Natural killer cell treated with Interleukin-12 subunit alpha and Interleukin-12 subunit beta and Interleukin-15 and Interleukin-18, amount 100 ng/mL, for 72 hours (primary cell): ENCODE measurements around the gene EFHC2. TPM values are rescaled to one million over a fixed set of nuclear protein-coding genes. Genes with fewer than 3 reads are reported as not detected.
"Not testable (repeated sequence)": the region's sequence is repeated elsewhere in the genome, so short reads cannot be mapped to it uniquely, and the experiment has no call there.

Experiments used
- ATAC-seq, 2 donors: fragments of 150-1000 bp; cut with Tn5 transposase in 1 of 2; sonication (Bioruptor Pico), chemical (Tn5 transposase) in 1 of 2; 2 replicates each; pipeline ENCODE4 v1.10.0; 2021
- DNase-seq: peaks from one replicate; pipeline ENCODE4 v3.0.0; 2022; ENCODE audit warnings: low spot score
- H3K27ac Mint-ChIP-seq, 2 donors: 1 replicate in 1 of 2; 2 replicates in 1 of 2; pipeline ENCODE4 v1.8.0; 2022; ENCODE audit warnings: mixed read lengths in 2 of 2, mild to moderate bottlenecking in 1 of 2, moderate library complexity in 1 of 2
- H3K27me3 Mint-ChIP-seq, 2 donors: 1 replicate in 1 of 2; 2 replicates in 1 of 2; pipeline ENCODE4 v1.8.0; 2022; ENCODE audit warnings: mixed read lengths in 2 of 2
- H3K36me3 Mint-ChIP-seq: one replicate; pipeline ENCODE4 v1.8.0; 2022; ENCODE audit warnings: mixed read lengths
- H3K4me1 Mint-ChIP-seq, 2 donors: 1 replicate in 1 of 2; 2 replicates in 1 of 2; pipeline ENCODE4 v1.8.0; 2022; ENCODE audit warnings: low read depth in 2 of 2, mixed read lengths in 2 of 2, mild to moderate bottlenecking in 1 of 2
- H3K4me3 Mint-ChIP-seq: one replicate; pipeline ENCODE4 v1.8.0; 2022; ENCODE audit warnings: mixed read lengths
- H3K9me3 Mint-ChIP-seq: 2 replicates; pipeline ENCODE4 v1.8.0; 2022; ENCODE audit warnings: mixed read lengths
- total RNA-seq, 2 donors: library from RNA; stranded (reverse); gene quantifications; one replicate each; pipeline ENCODE4 v1.2.3, GENCODE V29; 2022

The EFHC2 gene
- total RNA-seq, 2 donors from 2014 or later = 0.55 to 0.73 TPM

DNA sequence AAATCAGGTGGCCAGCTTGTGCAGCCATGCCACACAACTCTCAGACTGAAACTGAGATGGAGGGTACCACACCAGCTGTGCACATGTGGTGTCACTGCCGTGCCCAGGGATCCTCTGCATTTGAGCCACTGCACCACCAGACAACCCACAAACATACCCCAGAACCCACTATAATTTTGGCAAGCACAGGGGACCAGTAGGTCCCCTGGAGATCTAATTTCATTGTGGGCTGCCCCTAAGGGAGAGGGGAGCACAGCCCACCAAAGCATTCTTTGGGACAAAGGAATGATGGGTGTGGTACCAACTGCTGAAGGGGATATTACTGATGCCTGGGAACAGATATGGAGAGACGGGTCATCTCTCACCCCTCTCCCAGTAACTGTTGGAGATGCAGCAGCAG is 140.9 kb downstream of the EFHC2 start:
- Mint-ChIP-seq H3K4me3 (no peak overlapping the region), H3K27ac (no peak overlapping the region), H3K9me3 (no peaks in the 10 kb centered on the region), H3K4me1 (peaks cover 0 to 10% of the 10 kb centered on the region in 2 donors), H3K27me3 (peaks cover 0 to 29% of the 10 kb centered on the region in 2 donors), H3K36me3 (no peaks in the 10 kb centered on the region)
- ATAC-seq (no peak), DNase-seq (no peak)

DNA sequence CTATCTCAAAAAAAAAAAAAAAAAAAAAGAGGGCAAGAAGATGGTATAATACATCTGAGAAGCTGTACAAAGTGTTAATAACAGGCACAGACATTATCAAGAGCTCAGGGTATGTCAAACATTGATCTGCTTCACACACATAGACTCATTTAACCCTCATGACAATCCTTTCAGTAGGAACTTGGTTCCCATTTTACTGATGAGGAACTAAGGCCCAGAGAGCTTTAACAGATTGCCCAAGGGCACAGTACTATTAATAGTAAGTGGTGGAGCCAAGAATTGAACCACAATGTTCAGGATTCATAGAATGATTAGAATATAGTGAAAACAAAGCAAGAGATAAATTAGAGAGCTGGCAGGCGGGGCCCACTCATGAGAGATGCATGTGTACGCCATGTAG is 154.4 kb downstream of the EFHC2 start:
- no peak for DNase-seq
- H3K9me3 Mint-ChIP-seq = no peaks in the 10 kb centered on the region
- peaks cover 0 to 1% of the 10 kb centered on the region in 2 donors for H3K4me1 Mint-ChIP-seq
- H3K36me3 Mint-ChIP-seq = no peaks in the 10 kb centered on the region
- peaks cover 0 to 9% of the 10 kb centered on the region in 2 donors for H3K27me3 Mint-ChIP-seq
- no peak overlapping the region for H3K27ac Mint-ChIP-seq
- no peak for ATAC-seq
- no peak overlapping the region for H3K4me3 Mint-ChIP-seq

DNA sequence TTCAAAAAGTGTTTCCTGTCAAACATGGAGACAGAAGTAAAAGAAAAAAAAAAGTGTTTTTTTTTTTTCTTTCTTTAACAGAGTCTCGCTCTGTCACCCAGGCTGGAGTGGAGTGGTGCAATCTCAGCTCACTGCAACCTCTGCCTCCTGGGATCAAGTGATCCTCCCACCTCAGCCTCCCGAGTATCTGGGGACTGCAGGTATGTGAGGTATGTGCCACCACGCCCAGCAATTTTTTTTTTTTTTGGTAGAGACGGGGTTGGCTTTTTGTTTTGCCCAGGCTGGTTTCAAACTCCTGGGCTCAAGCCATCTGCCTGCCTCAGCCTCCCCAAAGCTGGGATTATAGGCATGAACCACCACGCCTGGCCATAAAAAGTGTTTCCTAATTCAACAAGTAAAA is 155.6 kb downstream of the EFHC2 start:
- not testable (repeated sequence) for H3K4me1 Mint-ChIP-seq, H3K4me3 Mint-ChIP-seq, DNase-seq, ATAC-seq, H3K36me3 Mint-ChIP-seq, H3K27me3 Mint-ChIP-seq, H3K9me3 Mint-ChIP-seq, H3K27ac Mint-ChIP-seq

DNA sequence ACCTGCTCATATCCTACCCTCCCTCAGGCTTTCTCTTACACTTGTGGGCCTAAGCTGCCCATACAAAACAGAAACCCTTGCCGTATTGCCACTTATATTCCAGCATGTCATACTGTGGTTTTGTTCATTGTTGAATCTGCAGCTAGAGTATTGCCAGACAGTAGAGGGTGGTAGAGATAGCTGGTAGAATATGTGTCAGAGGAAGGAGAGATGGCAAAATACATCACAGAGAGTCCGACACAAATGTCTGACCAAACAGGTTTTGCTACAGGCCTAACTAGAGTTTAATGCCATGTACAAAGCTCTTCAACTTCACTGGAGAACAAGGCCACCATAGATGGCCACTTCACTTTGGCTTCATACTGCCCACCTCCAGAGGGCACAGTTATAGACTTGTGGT is 160.1 kb downstream of the EFHC2 start:
- ATAC-seq = no peak
- Mint-ChIP-seq H3K27me3 (no peaks in the 10 kb centered on the region), H3K9me3 (no peaks in the 10 kb centered on the region), H3K27ac (no peak overlapping the region), H3K4me1 (peaks cover 0 to 7% of the 10 kb centered on the region in 2 donors), H3K4me3 (no peak overlapping the region), H3K36me3 (no peaks in the 10 kb centered on the region)
- no peak for DNase-seq

DNA sequence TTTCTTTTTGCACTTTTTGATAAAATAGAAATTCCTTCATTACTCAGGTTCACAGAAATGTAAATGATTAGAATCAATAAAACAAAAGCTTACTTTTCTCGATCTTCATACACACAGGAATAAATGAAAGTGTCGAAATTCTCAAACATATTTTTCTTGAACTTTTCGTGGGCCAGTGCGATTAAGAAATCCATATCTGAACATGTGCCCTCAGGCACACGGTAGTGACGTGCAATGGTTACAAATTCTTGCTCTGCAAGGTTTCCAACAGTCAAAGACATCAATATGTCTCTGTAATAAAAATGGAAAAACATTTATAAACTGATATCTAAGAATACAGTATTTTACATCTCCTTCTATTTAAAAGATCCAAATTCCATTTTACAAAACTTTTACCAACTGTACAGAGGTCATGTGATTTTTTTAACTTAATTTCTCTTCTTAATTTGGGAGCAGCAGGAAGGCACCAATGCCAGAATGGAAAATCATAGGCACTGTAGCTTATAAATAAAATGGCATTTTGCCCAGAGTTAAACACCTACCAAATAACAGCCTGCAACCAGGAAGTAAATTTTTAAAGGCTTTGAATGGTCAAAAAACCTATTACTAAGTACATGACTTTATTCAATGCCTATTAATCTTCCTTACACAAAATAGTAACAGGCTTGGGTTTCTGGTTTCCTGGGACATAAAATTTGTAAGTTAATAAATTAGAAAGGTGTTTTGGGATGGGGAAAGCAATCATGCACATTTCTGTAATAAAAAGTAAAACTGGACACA is 165.0 kb downstream of the EFHC2 start:
- DNase-seq (no peak), ATAC-seq (no peak)
- peaks cover 0 to 5% of the 10 kb centered on the region in 2 donors for H3K27me3 Mint-ChIP-seq
- no peak overlapping the region for H3K27ac Mint-ChIP-seq
- peaks cover 6% of the 10 kb centered on the region for H3K36me3 Mint-ChIP-seq
- H3K9me3 Mint-ChIP-seq = no peaks in the 10 kb centered on the region
- no peak overlapping the region for H3K4me3 Mint-ChIP-seq
- peaks cover 0 to 4% of the 10 kb centered on the region in 2 donors for H3K4me1 Mint-ChIP-seq

DNA sequence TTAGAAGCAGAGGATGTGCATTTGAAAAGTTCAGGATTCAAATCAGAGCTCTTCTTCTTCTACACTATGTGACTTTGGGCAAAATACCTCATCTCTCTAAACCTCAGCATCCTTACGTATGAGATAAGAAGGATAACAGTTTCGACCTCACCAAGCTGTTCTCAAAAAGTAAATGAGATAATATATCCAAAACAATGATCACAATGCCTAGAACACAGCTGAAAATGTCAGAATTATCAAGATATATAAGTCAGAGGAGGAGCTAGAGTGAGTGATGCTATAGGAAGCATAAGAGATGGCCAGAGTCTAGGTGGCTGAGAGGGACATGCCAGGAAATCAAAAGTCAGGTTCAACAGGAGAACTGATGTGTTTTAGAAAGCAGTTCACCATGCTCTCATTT is 168.0 kb downstream of the EFHC2 start:
- no peaks in the 10 kb centered on the region for H3K9me3 Mint-ChIP-seq

DNA sequence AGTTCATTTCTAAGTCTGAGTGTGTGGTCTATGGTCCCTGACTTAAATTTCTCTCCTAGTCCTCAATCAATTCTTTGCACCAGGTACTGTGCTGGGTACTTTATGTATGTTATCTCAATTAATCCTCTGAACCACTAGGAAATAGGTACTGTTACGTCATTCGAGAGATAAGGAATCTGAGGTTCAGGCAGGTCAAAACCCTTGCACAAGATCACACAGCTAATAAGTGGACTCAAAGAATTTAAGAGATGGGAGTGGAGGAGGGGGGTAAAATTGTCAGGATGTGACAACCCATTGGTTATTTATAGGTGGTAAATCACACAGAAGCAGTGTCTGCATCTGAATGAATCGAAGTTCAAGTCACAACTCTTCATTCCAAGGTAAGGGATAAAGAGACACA is 169.4 kb downstream of the EFHC2 start:
- H3K27me3 Mint-ChIP-seq = peaks cover 0 to 5% of the 10 kb centered on the region in 2 donors
- no peaks in the 10 kb centered on the region for H3K4me1 Mint-ChIP-seq
- no peak for ATAC-seq
- no peak overlapping the region for H3K4me3 Mint-ChIP-seq
- peaks cover 6% of the 10 kb centered on the region for H3K36me3 Mint-ChIP-seq
- no peaks in the 10 kb centered on the region for H3K9me3 Mint-ChIP-seq
- H3K27ac Mint-ChIP-seq = no peak overlapping the region
- no peak for DNase-seq

More for the DNA sequence above, 168.0 kb downstream of the EFHC2 start:
- DNase-seq (no peak), ATAC-seq (no peak)
- no peak overlapping the region for H3K27ac Mint-ChIP-seq
- peaks cover 0 to 5% of the 10 kb centered on the region in 2 donors for H3K27me3 Mint-ChIP-seq
- H3K36me3 Mint-ChIP-seq = peaks cover 6% of the 10 kb centered on the region
- no peak overlapping the region for H3K4me3 Mint-ChIP-seq
- H3K4me1 Mint-ChIP-seq = no peaks in the 10 kb centered on the region

DNA sequence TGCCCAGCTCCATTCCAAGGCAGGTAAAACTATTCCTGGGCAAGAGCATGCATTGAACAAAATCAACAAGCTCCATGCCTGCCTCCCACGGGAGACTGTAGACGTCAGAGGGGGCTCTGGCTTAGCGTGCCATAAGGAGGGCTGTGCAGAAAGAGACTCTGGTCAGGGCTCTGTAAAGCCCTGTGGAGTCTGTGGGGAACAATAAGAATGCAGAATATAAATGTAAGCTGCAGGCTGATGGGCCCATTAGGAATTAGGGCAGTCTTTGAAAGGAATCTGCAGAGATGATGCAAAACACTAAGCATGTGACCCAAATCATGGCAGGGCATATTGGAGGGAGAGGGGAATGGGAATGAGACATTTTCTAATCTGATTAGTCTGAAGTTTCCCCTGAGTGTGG is 170.3 kb downstream of the EFHC2 start:
- Mint-ChIP-seq H3K9me3 (no peaks in the 10 kb centered on the region), H3K36me3 (peaks cover 6% of the 10 kb centered on the region), H3K4me1 (no peaks in the 10 kb centered on the region), H3K4me3 (no peak overlapping the region), H3K27me3 (peaks cover 0 to 5% of the 10 kb centered on the region in 2 donors), H3K27ac (no peak overlapping the region)
- DNase-seq (no peak), ATAC-seq (no peak)

DNA sequence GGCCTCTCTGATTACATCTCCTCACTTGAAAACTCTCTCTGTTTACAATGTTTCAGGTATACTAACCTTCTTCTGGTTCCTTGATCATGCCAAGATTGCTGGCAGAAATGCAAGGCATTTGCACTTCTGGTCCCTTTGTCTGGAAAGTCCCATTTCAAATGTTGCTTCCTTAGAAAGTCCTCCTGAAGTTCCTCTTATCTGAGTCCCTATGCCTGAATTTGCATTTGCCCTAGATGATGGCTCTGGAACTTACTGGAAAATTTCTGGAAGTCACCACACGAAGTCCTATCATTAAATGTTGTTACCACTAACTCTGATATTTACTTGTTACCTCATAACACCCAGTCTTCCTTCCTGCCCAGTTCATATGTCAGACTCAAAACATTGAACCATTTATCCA is 176.4 kb downstream of the EFHC2 start:
- no peak overlapping the region for H3K4me3 Mint-ChIP-seq
- H3K4me1 Mint-ChIP-seq = no peaks in the 10 kb centered on the region
- no peaks in the 10 kb centered on the region for H3K27me3 Mint-ChIP-seq
- peaks cover 4% of the 10 kb centered on the region for H3K36me3 Mint-ChIP-seq
- no peak for ATAC-seq
- DNase-seq = no peak
- H3K9me3 Mint-ChIP-seq = no peaks in the 10 kb centered on the region
- no peak overlapping the region for H3K27ac Mint-ChIP-seq

DNA sequence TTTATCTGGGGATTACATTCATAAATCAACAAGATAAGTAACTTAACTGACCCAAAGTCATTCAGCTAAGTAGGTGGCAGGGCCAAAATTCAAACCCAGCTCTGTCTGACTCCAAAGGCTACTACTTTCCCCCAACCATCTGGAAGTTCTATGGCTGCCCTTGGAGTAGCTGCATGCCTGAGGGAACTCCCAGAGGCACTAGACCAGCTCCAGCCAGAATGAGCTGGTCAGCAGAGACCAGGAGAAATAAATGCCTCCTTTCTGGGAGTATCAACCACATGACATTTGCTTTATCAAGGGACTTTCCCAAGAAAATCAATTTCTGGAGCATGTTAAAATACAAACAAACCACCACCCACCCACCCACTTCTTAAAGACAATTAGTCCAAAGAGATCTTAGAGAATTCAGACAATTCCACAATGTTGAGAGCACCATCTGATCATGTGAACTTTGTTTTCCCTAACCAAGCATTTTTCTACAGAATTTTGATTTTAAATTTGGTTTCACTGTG is 180.5 kb downstream of the EFHC2 start:
- DNase-seq (no peak), ATAC-seq (no peak)
- peaks cover 0 to under 1% of the 10 kb centered on the region in 2 donors for H3K4me1 Mint-ChIP-seq
- H3K4me3 Mint-ChIP-seq = no peak overlapping the region
- no peak overlapping the region for H3K27ac Mint-ChIP-seq
- H3K9me3 Mint-ChIP-seq = no peaks in the 10 kb centered on the region
- H3K27me3 Mint-ChIP-seq = peaks cover 0 to 3% of the 10 kb centered on the region in 2 donors
- peaks cover 4% of the 10 kb centered on the region for H3K36me3 Mint-ChIP-seq

DNA sequence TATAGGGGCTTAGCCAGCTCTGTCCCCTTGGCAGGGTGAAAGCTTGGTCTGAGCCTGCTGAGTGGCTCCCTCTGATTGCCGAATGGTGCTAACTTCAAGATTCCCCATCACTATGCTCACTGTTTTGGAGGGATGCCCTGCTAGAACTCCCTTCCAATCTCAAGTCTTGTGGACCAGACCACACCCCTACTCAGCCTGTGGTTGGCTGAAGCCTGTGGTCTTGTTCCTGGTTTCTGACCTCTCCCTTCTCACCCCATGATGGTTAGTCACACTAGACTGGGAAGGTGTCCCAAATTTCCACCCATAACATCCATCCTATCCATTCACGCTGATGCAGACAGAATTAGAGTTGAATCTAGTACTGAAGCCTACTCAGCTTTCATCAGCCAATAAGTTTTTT is 185.6 kb downstream of the EFHC2 start:
- Mint-ChIP-seq H3K4me1 (peaks cover under 1 to 2% of the 10 kb centered on the region in 2 donors), H3K4me3 (no peak overlapping the region), H3K36me3 (peaks cover 4% of the 10 kb centered on the region), H3K27me3 (peaks cover 0 to 10% of the 10 kb centered on the region in 2 donors), H3K27ac (no peak overlapping the region), H3K9me3 (no peaks in the 10 kb centered on the region)
- DNase-seq = no peak
- no peak for ATAC-seq

DNA sequence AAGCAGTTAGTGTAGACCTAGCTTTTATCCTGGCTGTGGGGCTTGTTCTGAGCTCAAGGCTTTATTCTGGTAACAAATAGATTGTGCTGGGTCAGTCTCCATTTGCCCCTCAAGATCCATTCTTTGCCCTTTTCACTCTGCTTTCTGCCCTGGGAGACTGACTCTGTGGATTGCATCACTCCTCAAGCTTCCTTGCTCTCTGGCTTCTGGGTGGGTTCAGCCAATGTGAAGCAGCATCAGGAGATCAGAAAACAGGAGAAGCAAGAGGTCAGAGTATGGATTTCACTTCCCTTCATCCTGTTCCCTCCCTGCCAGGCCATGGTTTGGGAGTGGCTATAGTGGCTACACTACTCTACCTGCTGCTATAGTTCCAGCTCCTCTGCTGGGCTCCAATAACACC is 186.2 kb downstream of the EFHC2 start:
- no peaks in the 10 kb centered on the region for H3K36me3 Mint-ChIP-seq
- ATAC-seq = no peak
- no peak overlapping the region for H3K27ac Mint-ChIP-seq
- peaks cover 0 to 10% of the 10 kb centered on the region in 2 donors for H3K27me3 Mint-ChIP-seq
- DNase-seq = no peak
- H3K4me1 Mint-ChIP-seq = peaks cover 2 to 4% of the 10 kb centered on the region in 2 donors
- H3K9me3 Mint-ChIP-seq = no peaks in the 10 kb centered on the region
- H3K4me3 Mint-ChIP-seq = no peak overlapping the region

DNA sequence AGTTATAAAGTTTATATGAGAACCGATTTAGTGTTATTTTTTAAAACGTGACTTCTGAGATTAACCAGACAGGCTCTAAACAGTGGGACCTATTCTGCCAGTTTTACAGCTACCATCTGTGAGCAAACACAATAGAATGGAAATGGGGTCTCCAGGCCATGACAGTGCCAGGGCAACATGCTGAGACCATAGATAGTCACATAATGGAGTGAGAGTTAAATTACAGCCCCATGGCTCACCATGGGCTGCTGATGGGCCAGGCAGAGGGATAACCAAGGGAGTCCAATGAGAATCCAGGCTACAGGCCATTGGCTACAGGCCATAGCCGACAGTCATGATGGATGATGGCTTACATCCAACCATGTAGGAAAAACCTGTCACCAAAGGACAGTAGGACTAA is 186.7 kb downstream of the EFHC2 start:
- H3K36me3 Mint-ChIP-seq = no peaks in the 10 kb centered on the region
- no peak for ATAC-seq
- H3K4me3 Mint-ChIP-seq = no peak overlapping the region
- H3K27ac Mint-ChIP-seq = no peak overlapping the region
- peaks cover 2 to 4% of the 10 kb centered on the region in 2 donors for H3K4me1 Mint-ChIP-seq
- H3K27me3 Mint-ChIP-seq = peaks cover 0 to 10% of the 10 kb centered on the region in 2 donors
- no peak for DNase-seq
- H3K9me3 Mint-ChIP-seq = no peaks in the 10 kb centered on the region

DNA sequence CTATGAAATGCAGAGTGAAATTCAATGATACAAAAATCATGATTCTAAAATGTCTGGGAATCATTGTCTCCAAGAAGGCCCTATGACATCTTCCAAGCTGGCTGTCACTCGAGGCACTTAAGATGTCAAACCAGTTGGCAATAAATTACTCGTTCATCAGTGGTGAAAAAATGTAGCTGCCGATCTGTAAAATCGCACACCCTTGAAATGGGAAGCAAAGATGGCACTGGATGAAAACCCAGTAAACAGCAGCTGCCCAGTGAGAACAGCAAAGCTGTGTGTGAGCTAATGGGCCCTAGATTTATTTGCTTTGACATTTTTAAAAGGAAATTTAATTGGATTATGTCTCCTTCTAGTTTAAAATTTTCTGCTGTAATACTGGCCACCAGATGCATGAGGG is 188.3 kb downstream of the EFHC2 start:
- no peaks in the 10 kb centered on the region for H3K9me3 Mint-ChIP-seq
- no peak overlapping the region for H3K4me3 Mint-ChIP-seq
- no peak overlapping the region for H3K27ac Mint-ChIP-seq
- H3K36me3 Mint-ChIP-seq = no peaks in the 10 kb centered on the region
- ATAC-seq (no peak), DNase-seq (no peak)
- H3K27me3 Mint-ChIP-seq = peaks cover 0 to 10% of the 10 kb centered on the region in 2 donors
- peaks cover 6 to 9% of the 10 kb centered on the region in 2 donors for H3K4me1 Mint-ChIP-seq
